Hepatocyte (in vitro differentiated cells): Measurements from ENCODE around the gene TNS2. TPM values are rescaled to one million over a fixed set of nuclear protein-coding genes. Genes with fewer than 3 reads are reported as not detected.

Experiments used
- DNase-seq: peaks from one replicate; pipeline ENCODE4 v3.0.0-alpha.2; 2016; ENCODE audit warnings: low spot score
- H2AFZ ChIP-seq: fragments of 200-600 bp; sonication (generic); 2 replicates; pipeline ENCODE4 v1.6.0; 2016; ENCODE audit warnings: antibody characterized with exemption, mild to moderate bottlenecking
- H3K27ac ChIP-seq: fragments of 200-600 bp; sonication (generic); 2 replicates; pipeline ENCODE4 v1.5.1; 2016; ENCODE audit warnings: mild to moderate bottlenecking
- H3K27me3 ChIP-seq: fragments of 200-600 bp; sonication (generic); 2 replicates; pipeline ENCODE4 v1.6.1; 2016
- H3K36me3 ChIP-seq: fragments of 200-600 bp; sonication (generic); replicated peaks from 2 replicates; pipeline ENCODE4 v1.5.1; 2016; ENCODE audit warnings: low read depth; ENCODE audit not compliant: insufficient read depth
- H3K4me1 ChIP-seq: fragments of 200-600 bp; sonication (generic); 2 replicates; pipeline ENCODE4 v1.5.1; 2016; ENCODE audit warnings: mild to moderate bottlenecking, moderate library complexity; ENCODE audit not compliant: insufficient read depth
- H3K4me2 ChIP-seq: fragments of 200-600 bp; sonication (generic); 2 replicates; pipeline ENCODE4 v1.6.0; 2016
- H3K4me3 ChIP-seq: fragments of 200-600 bp; sonication (generic); 2 replicates; pipeline ENCODE4 v1.5.1; 2016; ENCODE audit warnings: mild to moderate bottlenecking
- H3K79me2 ChIP-seq: fragments of 200-600 bp; sonication (generic); 2 replicates; pipeline ENCODE4 v1.6.0; 2017; ENCODE audit warnings: mild to moderate bottlenecking
- H3K9me2 ChIP-seq: fragments of 200-600 bp; sonication (generic); replicated peaks from 2 replicates; pipeline ENCODE4 v1.6.0; 2017; ENCODE audit warnings: mild to moderate bottlenecking; ENCODE audit not compliant: insufficient read depth
- H3K9me3 ChIP-seq: fragments of 200-600 bp; sonication (generic); 2 replicates; pipeline ENCODE4 v1.5.1; 2016; ENCODE audit warnings: low read depth, mild to moderate bottlenecking
- H4K20me1 ChIP-seq: fragments of 200-600 bp; sonication (generic); 2 replicates; pipeline ENCODE4 v1.6.0; 2016; ENCODE audit warnings: mild to moderate bottlenecking; ENCODE audit not compliant: insufficient read depth, poor library complexity, severe bottlenecking
- EZH2 ChIP-seq: fragments of 200-600 bp; sonication (generic); IDR thresholded peaks from 2 replicates; pipeline ENCODE4 v1.6.1; 2016; ENCODE audit warnings: antibody characterized with exemption, mild to moderate bottlenecking, borderline replicate concordance
- EZH2phosphoT487 ChIP-seq: fragments of 200-600 bp; sonication (generic); IDR thresholded peaks from one replicate; pipeline ENCODE4 v1.6.1; 2018; ENCODE audit warnings: antibody characterized with exemption, mild to moderate bottlenecking, low read depth, moderate library complexity; ENCODE audit not compliant: unreplicated experiment, severe bottlenecking
- WGBS: methylation state at CpG from one replicate; pipeline ENCODE4 v1.1.6; 2016; ENCODE audit warnings: low lambda C conversion rate; ENCODE audit errors: missing lambda C conversion rate; 5-methylcytosine and 5-hydroxymethylcytosine counted together
- polyA plus RNA-seq: library from polyadenylated mRNA; unstranded; fragments of >200 nt; fragmentation: Nextera tagmentation; extraction: Ambion mirVana; gene quantifications from 2 replicates; pipeline ENCODE4 v1.2.1, GENCODE V29; 2016
- total RNA-seq: library from RNA; depleted of rRNA; stranded (reverse); fragments of >200 nt; gene quantifications from 2 replicates; pipeline ENCODE4 v1.2.3, GENCODE V29; 2014
- TF ChIP-seq, protein P1 (sequence below): fragments of 200-600 bp; sonication (generic); IDR thresholded peaks from 2 replicates; pipeline ENCODE4 v1.5.1; 2016; ENCODE audit warnings: antibody characterized with exemption, mild to moderate bottlenecking; ENCODE audit not compliant: poor library complexity

Gene TNS2
- total and polyA plus RNA-seq, 2 experiments from 2014 or later: 15.9 to 32.2 TPM

- Histone ChIP-seq H3K4me2 (no peak overlapping the region), H3K27ac (no peak overlapping the region), H3K4me1 (peaks cover 7% of the 10 kb centered on the region), H3K9me2 (no peaks in the 10 kb centered on the region), H3K79me2 (no peaks in the 10 kb centered on the region), H2AFZ (no peak overlapping the region), H3K4me3 (no peak overlapping the region), H3K36me3 (no peaks in the 10 kb centered on the region), H3K27me3 (no peaks in the 10 kb centered on the region), H4K20me1 (no peaks in the 10 kb centered on the region), H3K9me3 (no peaks in the 10 kb centered on the region)
- WGBS: 95% methylated on average over 11 of the region's 11 CpGs
- DNase-seq: no peak
- no peak for TF ChIP-seq EZH2
- TF ChIP-seq, protein P1, sequence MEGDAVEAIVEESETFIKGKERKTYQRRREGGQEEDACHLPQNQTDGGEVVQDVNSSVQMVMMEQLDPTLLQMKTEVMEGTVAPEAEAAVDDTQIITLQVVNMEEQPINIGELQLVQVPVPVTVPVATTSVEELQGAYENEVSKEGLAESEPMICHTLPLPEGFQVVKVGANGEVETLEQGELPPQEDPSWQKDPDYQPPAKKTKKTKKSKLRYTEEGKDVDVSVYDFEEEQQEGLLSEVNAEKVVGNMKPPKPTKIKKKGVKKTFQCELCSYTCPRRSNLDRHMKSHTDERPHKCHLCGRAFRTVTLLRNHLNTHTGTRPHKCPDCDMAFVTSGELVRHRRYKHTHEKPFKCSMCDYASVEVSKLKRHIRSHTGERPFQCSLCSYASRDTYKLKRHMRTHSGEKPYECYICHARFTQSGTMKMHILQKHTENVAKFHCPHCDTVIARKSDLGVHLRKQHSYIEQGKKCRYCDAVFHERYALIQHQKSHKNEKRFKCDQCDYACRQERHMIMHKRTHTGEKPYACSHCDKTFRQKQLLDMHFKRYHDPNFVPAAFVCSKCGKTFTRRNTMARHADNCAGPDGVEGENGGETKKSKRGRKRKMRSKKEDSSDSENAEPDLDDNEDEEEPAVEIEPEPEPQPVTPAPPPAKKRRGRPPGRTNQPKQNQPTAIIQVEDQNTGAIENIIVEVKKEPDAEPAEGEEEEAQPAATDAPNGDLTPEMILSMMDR: no peak
- no peak for TF ChIP-seq EZH2phosphoT487
Measured at GRCh38 chr12:53064613-53065436, 15.0 kb downstream of the TNS2 start.

- Histone ChIP-seq H3K36me3 (no peaks in the 10 kb centered on the region), H3K9me2 (no peaks in the 10 kb centered on the region), H4K20me1 (no peaks in the 10 kb centered on the region), H3K9me3 (no peaks in the 10 kb centered on the region), H3K27ac (no peak overlapping the region), H3K4me3 (no peak overlapping the region), H3K4me2 (no peak overlapping the region), H3K4me1 (peaks cover 7% of the 10 kb centered on the region), H2AFZ (no peak overlapping the region), H3K27me3 (no peaks in the 10 kb centered on the region), H3K79me2 (no peaks in the 10 kb centered on the region)
- TF ChIP-seq EZH2: no peak
- TF ChIP-seq, protein P1: no peak
- TF ChIP-seq EZH2phosphoT487: no peak
- DNase-seq: no peak
- WGBS: 80% methylated on average over 7 of the region's 7 CpGs
Measured at GRCh38 chr12:53065470-53065869, 15.6 kb downstream of the TNS2 start.

GRCh38 chr12:53065975-53066931, 16.4 kb downstream of the TNS2 start:
- H3K27ac ChIP-seq: no peak overlapping the region
- H3K9me2 ChIP-seq: no peaks in the 10 kb centered on the region
- H2AFZ ChIP-seq: no peak overlapping the region
- TF ChIP-seq EZH2phosphoT487 (no peak), EZH2 (no peak)
- TF ChIP-seq, protein P1: peak; percentile 92
- peaks cover 6% of the 10 kb centered on the region for H3K4me1 ChIP-seq
- no peaks in the 10 kb centered on the region for H3K27me3 ChIP-seq
- H3K9me3 ChIP-seq: no peaks in the 10 kb centered on the region
- DNase-seq: peak; percentile 90
- no peaks in the 10 kb centered on the region for H3K36me3 ChIP-seq
- H4K20me1 ChIP-seq: no peaks in the 10 kb centered on the region
- no peak overlapping the region for H3K4me2 ChIP-seq
- WGBS: 50% methylated on average over 24 of the region's 24 CpGs
- H3K79me2 ChIP-seq: no peaks in the 10 kb centered on the region
- no peak overlapping the region for H3K4me3 ChIP-seq
